HepG2 (cell line): ENCODE results near the gene ZFP69. TPM values are rescaled to one million over a fixed set of nuclear protein-coding genes. Genes with fewer than 3 reads are reported as not detected.

Source experiments
- BRCA1 ChIP-seq: sonication (generic); formaldehyde crosslinking; IDR thresholded peaks from 2 replicates; pipeline ENCODE4 v1.4.0; 2020; ENCODE audit warnings: missing genetic modification reagents
- HIC2 ChIP-seq: sonication (generic); formaldehyde crosslinking; IDR thresholded peaks from 2 replicates; pipeline ENCODE4 v1.9.0; 2022; ENCODE audit warnings: low read depth, missing genetic modification reagents
- HNF1B ChIP-seq: sonication (generic); formaldehyde crosslinking; IDR thresholded peaks from 2 replicates; pipeline ENCODE4 v1.5.1; 2020; ENCODE audit warnings: mild to moderate bottlenecking, moderate library complexity, missing genetic modification reagents
- IKZF1 ChIP-seq: fragments of 450-650 bp; IDR thresholded peaks from 2 replicates; pipeline ENCODE4 v1.7.1; 2016
- KAT8 ChIP-seq: IDR thresholded peaks from 2 replicates; pipeline ENCODE4 v1.6.1; 2016; ENCODE audit warnings: missing genetic modification reagents, missing compliant biosample characterization
- KDM4B ChIP-seq: sonication (generic); formaldehyde crosslinking; IDR thresholded peaks from 2 replicates; pipeline ENCODE4 v1.4.0; 2020; ENCODE audit warnings: missing genetic modification reagents
- KLF11 ChIP-seq: IDR thresholded peaks from 2 replicates; pipeline ENCODE4 v1.6.1; 2016; ENCODE audit warnings: missing compliant biosample characterization
- KLF15 ChIP-seq: sonication (generic); formaldehyde crosslinking; IDR thresholded peaks from 2 replicates; pipeline ENCODE4 v1.8.1; 2023; ENCODE audit warnings: borderline replicate concordance, mild to moderate bottlenecking, inconsistent platforms, missing genetic modification reagents, mixed read lengths
- MED1 ChIP-seq: sonication (generic); formaldehyde crosslinking; IDR thresholded peaks from 2 replicates; pipeline ENCODE4 v1.4.0; 2020; ENCODE audit warnings: missing genetic modification reagents
- MXD4 ChIP-seq: IDR thresholded peaks from 2 replicates; pipeline ENCODE4 v1.6.1; 2016; ENCODE audit warnings: mild to moderate bottlenecking, missing biosample characterization, missing genetic modification reagents
- PHB2 ChIP-seq: fragments of 450-650 bp; IDR thresholded peaks from 2 replicates; pipeline ENCODE4 v1.6.1; 2018; ENCODE audit not compliant: partially characterized antibody
- SP4 ChIP-seq: sonication (generic); formaldehyde crosslinking; IDR thresholded peaks from 2 replicates; pipeline ENCODE4 v1.8.1; 2023; ENCODE audit warnings: mild to moderate bottlenecking, missing genetic modification reagents
- SPEN ChIP-seq: sonication (generic); formaldehyde crosslinking; IDR thresholded peaks from 2 replicates; pipeline ENCODE4 v1.5.1; 2020; ENCODE audit warnings: low read depth, mild to moderate bottlenecking, missing genetic modification reagents
- TEAD2 ChIP-seq: sonication (generic); formaldehyde crosslinking; IDR thresholded peaks from 2 replicates; pipeline ENCODE4 v1.9.0; 2021; ENCODE audit warnings: missing genetic modification reagents
- TFDP1 ChIP-seq: IDR thresholded peaks from 2 replicates; pipeline ENCODE4 v1.6.1; 2016; ENCODE audit warnings: missing compliant biosample characterization, missing genetic modification reagents, borderline replicate concordance
- WIZ ChIP-seq: sonication (generic); formaldehyde crosslinking; IDR thresholded peaks from 2 replicates; pipeline ENCODE4 v1.5.1; 2020; ENCODE audit warnings: mild to moderate bottlenecking, missing genetic modification reagents
- ZBTB3 ChIP-seq: sonication (generic); formaldehyde crosslinking; IDR thresholded peaks from 2 replicates; pipeline ENCODE4 v1.4.0; 2020; ENCODE audit warnings: low read depth, mild to moderate bottlenecking, moderate library complexity, missing genetic modification reagents, borderline replicate concordance
- ZFP90 ChIP-seq: sonication (generic); formaldehyde crosslinking; IDR thresholded peaks from 2 replicates; pipeline ENCODE4 v1.8.0; 2022; ENCODE audit warnings: missing genetic modification reagents, mild to moderate bottlenecking, inconsistent platforms, borderline replicate concordance
- ZMAT5 ChIP-seq: sonication (generic); formaldehyde crosslinking; IDR thresholded peaks from 2 replicates; pipeline ENCODE4 v1.5.0; 2020; ENCODE audit warnings: mild to moderate bottlenecking, low read depth, missing genetic modification reagents, borderline replicate concordance
- ZNF296 ChIP-seq: sonication (generic); formaldehyde crosslinking; conservative IDR thresholded peaks from 2 replicates; pipeline ENCODE4 v1.5.0; 2020; ENCODE audit warnings: mild to moderate bottlenecking, missing genetic modification reagents
- ZNF800 ChIP-seq: sonication (generic); formaldehyde crosslinking; IDR thresholded peaks from 2 replicates; pipeline ENCODE4 v1.4.0; 2020; ENCODE audit warnings: missing genetic modification reagents
- ZNF839 ChIP-seq: sonication (generic); formaldehyde crosslinking; IDR thresholded peaks from 2 replicates; pipeline ENCODE4 v1.4.0; 2020; ENCODE audit warnings: missing genetic modification reagents, mild to moderate bottlenecking, borderline replicate concordance
- ZSCAN22 ChIP-seq: sonication (generic); formaldehyde crosslinking; IDR thresholded peaks from 2 replicates; pipeline ENCODE4 v1.4.0; 2020; ENCODE audit warnings: mild to moderate bottlenecking, missing genetic modification reagents
- polyA plus RNA-seq, 8 experiments: library from polyadenylated mRNA; depleted of rRNA in 3 of 8; stranded (reverse) in 7 of 8; unstranded in 1 of 8; fragments of >200 nt; fragmentation: Illumina TruSeq in 4 of 8; extraction: Trizol in 4 of 8; gene quantifications; 2 replicates each; pipeline versions ENCODE4 v1.2.1 to v1.2.3, GENCODE V29; 2011 to 2016; ENCODE audit warnings: low read depth in 4 of 8, missing spikeins in 1 of 8, mixed read lengths in 1 of 8; ENCODE audit not compliant: insufficient read depth in 1 of 8
- total RNA-seq, 5 experiments: library from RNA; depleted of rRNA; stranded (reverse); fragments of >200 nt; fragmentation: Illumina TruSeq; extraction: Trizol; gene quantifications; 2 replicates each; pipeline ENCODE4 v1.2.3, GENCODE V29; 2016; ENCODE audit warnings: low read depth in 1 of 5

ZFP69 gene
- total and polyA plus RNA-seq, 2 of the 13 experiments (the other 11 are each of a cell fraction or from before 2014, with no cell fraction given), result 2.6 to 5.6 TPM

- TF ChIP-seq HIC2 (CRISPR knock-in tag), result no peak
- peak; percentile 68; the same call in 1 of the 2 replicates for TF ChIP-seq SPEN (CRISPR knock-in tag)
- no peak for TF ChIP-seq IKZF1
- TF ChIP-seq ZNF839, result no peak
- peak; percentile 60 for TF ChIP-seq SP4 (CRISPR knock-in tag)
- no peak for TF ChIP-seq TEAD2
- peak; percentile 77 for TF ChIP-seq KAT8 (CRISPR knock-in tag)
- no peak for TF ChIP-seq KDM4B (CRISPR knock-in tag)
- no peak for TF ChIP-seq ZNF296 (CRISPR knock-in tag)
- TF ChIP-seq KLF15 (CRISPR knock-in tag), result no peak
- no peak for TF ChIP-seq PHB2
- 0 out of 2 replicates have a peak, but pooled peaks have one; percentile 35 for TF ChIP-seq HNF1B (CRISPR knock-in tag)
- TF ChIP-seq TFDP1, result 0 out of 2 replicates have a peak, but pooled peaks have one; percentile 47
- TF ChIP-seq BRCA1 (CRISPR knock-in tag), result 0 out of 2 replicates have a peak, but pooled peaks have one; percentile 19
- TF ChIP-seq ZSCAN22 (CRISPR knock-in tag), result no peak
- no peak for TF ChIP-seq WIZ (CRISPR knock-in tag)
- TF ChIP-seq MED1 (CRISPR knock-in tag), result no peak; the same call in 1 of the 2 replicates
- TF ChIP-seq KLF11 (CRISPR knock-in tag), result no peak
- TF ChIP-seq MXD4 (CRISPR knock-in tag), result no peak
- TF ChIP-seq ZMAT5 (CRISPR knock-in tag), result no peak
- no peak for TF ChIP-seq ZNF800
- TF ChIP-seq ZFP90 (CRISPR knock-in tag), result no peak; the same call in 1 of the 2 replicates
- no peak for TF ChIP-seq ZBTB3 (CRISPR knock-in tag)
Observed at GRCh38 chr1:40476924-40477677, at the start of gene ZFP69 (continued).
